MM.1S (cell line): Measurements from ENCODE around the gene ASIC2.

Source experiments
- DNase-seq: peaks from one replicate; pipeline ENCODE4 v3.0.0-alpha.2; 2015
- H2AFZ ChIP-seq: fragments of 300-600 bp; sonication (generic); 2 replicates; pipeline ENCODE4 v1.6.0; 2016; ENCODE audit warnings: antibody characterized with exemption, low read length
- H3F3A ChIP-seq: fragments of 300-600 bp; sonication (generic); 2 replicates; pipeline ENCODE4 v1.6.1; 2016; ENCODE audit warnings: mild to moderate bottlenecking, antibody characterized with exemption, low read length, moderate library complexity, mixed read lengths; ENCODE audit not compliant: insufficient read depth
- H3K27ac ChIP-seq: fragments of 300-600 bp; sonication (generic); 2 replicates; pipeline ENCODE4 v1.5.1; 2016; ENCODE audit warnings: mild to moderate bottlenecking, low read length
- H3K27me3 ChIP-seq: fragments of 300-600 bp; sonication (generic); replicated peaks from 2 replicates; pipeline ENCODE4 v1.6.0; 2016; ENCODE audit warnings: low read length; ENCODE audit not compliant: insufficient read depth
- H3K36me3 ChIP-seq: fragments of 300-600 bp; sonication (generic); replicated peaks from 2 replicates; pipeline ENCODE4 v1.6.1; 2016; ENCODE audit warnings: mild to moderate bottlenecking, low read length, mixed read lengths; ENCODE audit not compliant: insufficient read depth
- H3K4me1 ChIP-seq: fragments of 300-600 bp; sonication (generic); 2 replicates; pipeline ENCODE4 v1.6.1; 2016; ENCODE audit warnings: low read length, mixed read lengths
- H3K4me2 ChIP-seq: fragments of 300-600 bp; sonication (generic); 2 replicates; pipeline ENCODE4 v1.6.0; 2016; ENCODE audit warnings: low read depth, low read length
- H3K4me3 ChIP-seq: fragments of 300-600 bp; sonication (generic); 2 replicates; pipeline ENCODE4 v1.5.1; 2016; ENCODE audit warnings: low read length, mixed read lengths
- H3K79me2 ChIP-seq: fragments of 300-600 bp; sonication (generic); 2 replicates; pipeline ENCODE4 v1.6.1; 2016; ENCODE audit warnings: mixed run types, low read length, mixed read lengths
- H3K9ac ChIP-seq: fragments of 300-600 bp; sonication (generic); 2 replicates; pipeline ENCODE4 v1.6.1; 2016; ENCODE audit warnings: low read length, mixed read lengths
- H3K9me2 ChIP-seq: fragments of 300-600 bp; sonication (generic); replicated peaks from 2 replicates; pipeline ENCODE4 v1.6.1; 2016; ENCODE audit warnings: mild to moderate bottlenecking, low read length, mixed read lengths; ENCODE audit not compliant: insufficient read depth
- H3K9me3 ChIP-seq: fragments of 300-600 bp; sonication (generic); replicated peaks from 2 replicates; pipeline ENCODE4 v1.6.1; 2016; ENCODE audit warnings: mild to moderate bottlenecking, low read length, mixed read lengths; ENCODE audit not compliant: insufficient read depth
- H4K20me1 ChIP-seq: fragments of 300-600 bp; sonication (generic); 2 replicates; pipeline ENCODE4 v1.6.1; 2016; ENCODE audit warnings: mild to moderate bottlenecking, low read length, moderate library complexity, mixed read lengths; ENCODE audit not compliant: insufficient read depth
- CTCF ChIP-seq: fragments of 300-600 bp; sonication (generic); IDR thresholded peaks from 2 replicates; pipeline ENCODE4 v1.5.1; 2016; ENCODE audit warnings: antibody characterized with exemption, low read length, mixed read lengths
- EZH2 ChIP-seq: fragments of 300-600 bp; sonication (generic); optimal IDR thresholded peaks from 2 replicates; pipeline ENCODE3; 2017; ENCODE audit warnings: low read depth, mild to moderate bottlenecking, antibody characterized with exemption, low read length, mixed read lengths
- EZH2phosphoT487 ChIP-seq: fragments of 300-600 bp; sonication (generic); IDR thresholded peaks from 2 replicates; pipeline ENCODE4 v1.6.1; 2018; ENCODE audit warnings: antibody characterized with exemption, low read length

ASIC2 gene

GRCh38 chr17:33287096-33287725, 5.9 kb downstream of the ASIC2 start:
- Histone ChIP-seq H3K4me2 (no peak overlapping the region), H3K36me3 (no peaks in the 10 kb centered on the region), H3K27me3 (peaks cover 20% of the 10 kb centered on the region), H3K27ac (no peak overlapping the region), H3K79me2 (no peaks in the 10 kb centered on the region), H3K9ac (no peak overlapping the region), H3F3A (no peaks in the 10 kb centered on the region), H2AFZ (no peak overlapping the region), H3K9me3 (no peaks in the 10 kb centered on the region), H3K9me2 (no peaks in the 10 kb centered on the region), H3K4me3 (no peak overlapping the region), H3K4me1 (no peaks in the 10 kb centered on the region), H4K20me1 (no peaks in the 10 kb centered on the region)
- TF ChIP-seq EZH2 (no peak), EZH2phosphoT487 (no peak), CTCF (no peak)
- no peak for DNase-seq

GRCh38 chr17:33285413-33285812, 7.7 kb downstream of the ASIC2 start:
- H3K36me3 ChIP-seq, result no peaks in the 10 kb centered on the region
- peaks cover 9% of the 10 kb centered on the region for H3K27me3 ChIP-seq
- H3K9ac ChIP-seq, result no peak overlapping the region
- no peaks in the 10 kb centered on the region for H3K79me2 ChIP-seq
- DNase-seq, result no peak
- H3K4me2 ChIP-seq, result no peak overlapping the region
- H3F3A ChIP-seq, result no peaks in the 10 kb centered on the region
- no peak overlapping the region for H3K27ac ChIP-seq
- H2AFZ ChIP-seq, result no peak overlapping the region
- H3K9me3 ChIP-seq, result no peaks in the 10 kb centered on the region
- no peaks in the 10 kb centered on the region for H4K20me1 ChIP-seq
- H3K4me3 ChIP-seq, result no peak overlapping the region
- TF ChIP-seq EZH2phosphoT487 (no peak), EZH2 (no peak), CTCF (no peak)
- no peaks in the 10 kb centered on the region for H3K9me2 ChIP-seq
- H3K4me1 ChIP-seq, result no peaks in the 10 kb centered on the region

- DNase-seq, result no peak
- H3K9ac ChIP-seq, result no peak overlapping the region
- H3K9me3 ChIP-seq, result no peaks in the 10 kb centered on the region
- no peaks in the 10 kb centered on the region for H3K79me2 ChIP-seq
- H3K36me3 ChIP-seq, result no peaks in the 10 kb centered on the region
- no peak overlapping the region for H2AFZ ChIP-seq
- H3K27me3 ChIP-seq, result no peaks in the 10 kb centered on the region
- H3K4me3 ChIP-seq, result no peak overlapping the region
- H4K20me1 ChIP-seq, result no peaks in the 10 kb centered on the region
- no peak overlapping the region for H3K27ac ChIP-seq
- no peaks in the 10 kb centered on the region for H3K4me1 ChIP-seq
- H3K9me2 ChIP-seq, result no peaks in the 10 kb centered on the region
- H3F3A ChIP-seq, result no peaks in the 10 kb centered on the region
- H3K4me2 ChIP-seq, result no peak overlapping the region
- TF ChIP-seq CTCF, result no peak
- no peak for TF ChIP-seq EZH2
- no peak for TF ChIP-seq EZH2phosphoT487
These were observed 9.1 kb downstream of the ASIC2 start for GRCh38 chr17:33284022-33284421.
